Measurements from ENCODE around the gene VWF. TPM values are rescaled to one million over a fixed set of nuclear protein-coding genes. Genes with fewer than 3 reads are reported as not detected.

The VWF gene
- polyA plus RNA-seq, 1 donor (not counting 4 experiments of a cell fraction or from before 2014, with no cell fraction given), result 0.01 TPM

GRCh38 chr12:6031001-6031400, 93.5 kb downstream of the VWF start:
- H3K9ac ChIP-seq (ENCODE audit: control insufficient read depth, extremely low read depth, insufficient read depth, low read length), result no peak overlapping the region
- FAIRE-seq (no peak), DNase-seq (ENCODE audit: low read depth, low spot score) (no peak)
- no peak overlapping the region for H2AFZ ChIP-seq (ENCODE audit: control insufficient read depth, low read length)
- H3K36me3 ChIP-seq (ENCODE audit: control insufficient read depth in 2 of 2, extremely low read depth in 1 of 2, insufficient read depth in 2 of 2, low read length in 2 of 2), result no peaks in the 10 kb centered on the region
- H3K27me3 ChIP-seq (ENCODE audit: control insufficient read depth, extremely low read depth, insufficient read depth, low read length), result no peaks in the 10 kb centered on the region
- H3K4me2 ChIP-seq (ENCODE audit: control insufficient read depth, extremely low read depth, insufficient read depth, low read depth, low read length), result no peak overlapping the region
- no peaks in the 10 kb centered on the region for H3K79me2 ChIP-seq (ENCODE audit: control insufficient read depth, insufficient read depth, low read length)
- no peak overlapping the region for H3K4me3 ChIP-seq (ENCODE audit: control insufficient read depth in 2 of 3, extremely low read depth in 1 of 3, insufficient read depth in 2 of 3, low read depth in 1 of 3, low read length in 3 of 3)
- no peaks in the 10 kb centered on the region for H3K9me3 ChIP-seq (ENCODE audit: control insufficient read depth, low read depth, low read length)
- no peaks in the 10 kb centered on the region for H3K4me1 ChIP-seq (ENCODE audit: control insufficient read depth, extremely low read depth, insufficient read depth, low read length)
- H4K20me1 ChIP-seq (ENCODE audit: control insufficient read depth, extremely low read depth, insufficient read depth, low read length), result no peaks in the 10 kb centered on the region
- no peaks in the 10 kb centered on the region for H3K9me1 ChIP-seq (ENCODE audit: control insufficient read depth, extremely low read depth, insufficient read depth, low read length)
- dilution Hi-C loops (cut with MboI; ENCODE audit: extremely low pct_ligation_motif_present, low sequenced_read_pairs), result no loop called here
- no peak for TF ChIP-seq EZH2 (IDR thresholded peaks at IDR 0.05; ENCODE audit: low read length)
- no peak for TF ChIP-seq CTCF (optimal IDR thresholded peaks at IDR 0.05 in 1 of 3, IDR thresholded peaks at IDR 0.05 in 1 of 3, conservative IDR thresholded peaks at IDR 0.05 in 1 of 3; ENCODE audit: extremely low read depth in 1 of 3, insufficient read depth in 2 of 3, low read length in 3 of 3)
- H3K27ac ChIP-seq (ENCODE audit: control insufficient read depth, insufficient read depth, low read length), result no peak overlapping the region

GRCh38 chr12:6030081-6030480, 94.4 kb downstream of the VWF start:
- no peak for FAIRE-seq

More at GRCh38 chr12:6030081-6030480, 94.4 kb downstream of the VWF start:
- no peak overlapping the region for H2AFZ ChIP-seq (ENCODE audit: control insufficient read depth, low read length)
- H3K4me3 ChIP-seq (ENCODE audit: control insufficient read depth in 2 of 3, extremely low read depth in 1 of 3, insufficient read depth in 2 of 3, low read depth in 1 of 3, low read length in 3 of 3), result no peak overlapping the region
- TF ChIP-seq CTCF (optimal IDR thresholded peaks at IDR 0.05 in 1 of 3, IDR thresholded peaks at IDR 0.05 in 1 of 3, conservative IDR thresholded peaks at IDR 0.05 in 1 of 3; ENCODE audit: extremely low read depth in 1 of 3, insufficient read depth in 2 of 3, low read length in 3 of 3) (no peak), EZH2 (IDR thresholded peaks at IDR 0.05; ENCODE audit: low read length) (no peak)
- no peaks in the 10 kb centered on the region for H3K9me3 ChIP-seq (ENCODE audit: control insufficient read depth, low read depth, low read length)
- no peak overlapping the region for H3K4me2 ChIP-seq (ENCODE audit: control insufficient read depth, extremely low read depth, insufficient read depth, low read depth, low read length)
- no peaks in the 10 kb centered on the region for H3K4me1 ChIP-seq (ENCODE audit: control insufficient read depth, extremely low read depth, insufficient read depth, low read length)
- H3K79me2 ChIP-seq (ENCODE audit: control insufficient read depth, insufficient read depth, low read length), result no peaks in the 10 kb centered on the region
- H3K36me3 ChIP-seq (ENCODE audit: control insufficient read depth in 2 of 2, extremely low read depth in 1 of 2, insufficient read depth in 2 of 2, low read length in 2 of 2), result no peaks in the 10 kb centered on the region
- H4K20me1 ChIP-seq (ENCODE audit: control insufficient read depth, extremely low read depth, insufficient read depth, low read length), result no peaks in the 10 kb centered on the region
- no peaks in the 10 kb centered on the region for H3K9me1 ChIP-seq (ENCODE audit: control insufficient read depth, extremely low read depth, insufficient read depth, low read length)
- H3K27ac ChIP-seq (ENCODE audit: control insufficient read depth, insufficient read depth, low read length), result no peak overlapping the region
- H3K27me3 ChIP-seq (ENCODE audit: control insufficient read depth, extremely low read depth, insufficient read depth, low read length), result no peaks in the 10 kb centered on the region
- dilution Hi-C loops (cut with MboI; ENCODE audit: extremely low pct_ligation_motif_present, low sequenced_read_pairs), result no loop called here
- DNase-seq (ENCODE audit: low read depth, low spot score), result no peak
- no peak overlapping the region for H3K9ac ChIP-seq (ENCODE audit: control insufficient read depth, extremely low read depth, insufficient read depth, low read length)
